Stimulated activated CD4-positive, alpha-beta T cell treated with anti-CD3 and anti-CD28 coated beads, TNF-alpha, amount 100 ng/mL, for 1 hour (primary cell): ENCODE data around the gene OR10H2.
"Not testable (repeated sequence)": the region's sequence is repeated elsewhere in the genome, so short reads cannot be mapped to it uniquely, and the experiment has no call there.

Source experiments
- DNase-seq, 3 donors: peaks; one replicate each; pipeline ENCODE4 v3.0.0-alpha.2; 2020; ENCODE audit warnings: low read depth in 3 of 3, low spot score in 1 of 3

The OR10H2 gene, protein sequence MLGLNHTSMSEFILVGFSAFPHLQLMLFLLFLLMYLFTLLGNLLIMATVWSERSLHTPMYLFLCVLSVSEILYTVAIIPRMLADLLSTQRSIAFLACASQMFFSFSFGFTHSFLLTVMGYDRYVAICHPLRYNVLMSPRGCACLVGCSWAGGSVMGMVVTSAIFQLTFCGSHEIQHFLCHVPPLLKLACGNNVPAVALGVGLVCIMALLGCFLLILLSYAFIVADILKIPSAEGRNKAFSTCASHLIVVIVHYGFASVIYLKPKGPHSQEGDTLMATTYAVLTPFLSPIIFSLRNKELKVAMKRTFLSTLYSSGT

GRCh38 chr19:15727724-15728123 lies at the start of gene OR10H2:
Gene OR10H2 (plus strand): TSS chr19:15728024. CDS start chr19:15728044, 20 bp downstream.
- no peak for DNase-seq

DNA sequence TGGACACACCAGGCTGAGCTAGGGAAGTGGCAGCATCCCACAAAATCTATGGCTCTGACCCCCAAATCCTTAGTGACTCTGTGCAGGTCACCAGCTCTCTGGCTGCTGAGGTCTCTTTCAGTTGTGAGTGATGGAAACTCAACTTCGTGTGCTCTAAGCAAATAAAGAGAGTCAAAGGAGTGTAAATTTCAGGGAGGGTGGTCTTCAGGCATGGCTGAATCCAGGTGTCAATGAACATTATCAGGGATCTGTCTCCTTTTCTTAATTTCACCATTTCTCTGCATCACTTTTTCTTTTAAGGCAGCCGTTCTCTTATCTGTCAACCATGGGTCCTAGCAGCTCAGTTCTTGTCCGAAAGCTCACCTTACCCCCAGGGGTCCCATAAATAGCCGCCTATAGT lies 48.7 kb upstream of the OR10H2 start:
- DNase-seq = no peak

DNA sequence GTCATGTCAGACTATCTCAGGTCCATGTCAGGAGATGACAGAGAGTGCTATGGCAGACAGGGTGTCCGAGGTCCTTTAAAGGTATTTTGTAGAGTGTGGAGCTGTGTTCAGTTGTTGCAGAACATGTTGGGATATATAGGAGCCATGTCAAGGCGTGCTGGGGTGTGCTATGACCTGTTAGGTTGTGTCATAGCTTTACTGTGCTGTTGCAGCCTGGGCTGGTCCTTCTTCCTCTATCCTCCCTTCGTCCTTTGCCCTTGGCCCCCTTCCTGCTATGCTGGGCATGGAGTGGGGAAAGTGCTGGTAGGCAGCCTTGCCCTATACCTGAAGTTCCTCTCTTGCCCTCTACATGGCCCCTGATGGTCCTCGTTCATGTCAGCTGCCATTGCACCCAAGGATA lies 48.0 kb upstream of the OR10H2 start:
- not testable (repeated sequence) for DNase-seq

DNA sequence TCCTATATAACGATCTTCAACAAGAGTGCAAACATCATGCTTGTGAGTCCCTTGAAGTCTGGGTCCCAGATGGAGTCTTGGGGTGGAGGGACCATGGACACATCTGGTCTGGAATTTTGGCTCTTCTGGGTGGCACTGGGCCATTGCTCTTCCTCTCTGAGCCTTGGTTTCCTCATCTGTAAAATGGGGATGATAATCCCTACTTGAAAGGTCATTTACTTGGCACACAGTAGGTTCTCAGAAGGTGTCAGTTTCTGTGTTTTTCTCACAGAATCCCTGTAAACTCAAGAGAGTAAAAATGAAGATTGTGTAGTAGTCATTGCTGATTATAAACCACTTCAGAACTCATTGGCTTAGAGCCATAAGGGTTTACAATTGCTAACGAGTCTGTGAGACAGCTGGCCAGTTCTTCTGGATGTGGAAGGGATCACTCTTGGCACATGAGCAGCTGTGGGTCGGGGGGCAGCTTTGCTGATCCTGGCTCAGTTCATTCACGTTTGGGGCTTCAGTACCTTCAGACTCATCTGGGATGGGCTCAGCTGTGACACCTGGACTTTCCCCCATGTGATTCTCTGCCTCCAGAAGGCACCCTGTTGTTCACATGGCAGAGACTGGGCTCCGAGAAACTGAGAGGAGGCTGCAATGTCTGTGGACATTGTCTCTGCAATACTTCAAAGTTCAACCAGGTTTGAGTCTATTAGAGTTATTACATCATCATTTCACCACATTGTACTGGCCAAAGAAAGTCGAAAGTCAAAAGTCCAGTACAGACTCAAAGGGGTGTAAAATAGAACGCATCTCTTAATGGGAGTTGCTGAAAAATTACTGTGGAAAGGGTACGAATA lies 47.1 kb upstream of the OR10H2 start:
- DNase-seq = no peak

GRCh38 chr19:15683411-15683810 lies 44.4 kb upstream of the OR10H2 start:
- no peak for DNase-seq

DNA sequence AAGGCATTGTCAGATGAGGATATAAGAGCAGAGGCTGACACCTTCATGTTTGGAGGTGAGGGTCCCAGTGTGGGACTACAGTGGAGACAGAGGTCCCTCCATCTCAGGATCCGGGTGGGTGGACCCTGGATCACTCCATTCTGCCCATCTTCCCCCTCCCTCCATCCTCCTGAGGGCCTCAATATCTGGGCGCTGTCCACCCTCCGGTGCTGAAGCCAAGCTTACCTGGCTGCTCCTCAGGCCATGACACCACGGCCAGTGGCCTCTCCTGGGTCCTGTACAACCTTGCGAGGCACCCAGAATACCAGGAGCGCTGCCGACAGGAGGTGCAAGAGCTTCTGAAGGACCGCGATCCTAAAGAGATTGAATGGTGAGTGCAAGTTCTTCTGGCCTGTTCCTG lies 43.0 kb upstream of the OR10H2 start:
- no peak for DNase-seq

DNA sequence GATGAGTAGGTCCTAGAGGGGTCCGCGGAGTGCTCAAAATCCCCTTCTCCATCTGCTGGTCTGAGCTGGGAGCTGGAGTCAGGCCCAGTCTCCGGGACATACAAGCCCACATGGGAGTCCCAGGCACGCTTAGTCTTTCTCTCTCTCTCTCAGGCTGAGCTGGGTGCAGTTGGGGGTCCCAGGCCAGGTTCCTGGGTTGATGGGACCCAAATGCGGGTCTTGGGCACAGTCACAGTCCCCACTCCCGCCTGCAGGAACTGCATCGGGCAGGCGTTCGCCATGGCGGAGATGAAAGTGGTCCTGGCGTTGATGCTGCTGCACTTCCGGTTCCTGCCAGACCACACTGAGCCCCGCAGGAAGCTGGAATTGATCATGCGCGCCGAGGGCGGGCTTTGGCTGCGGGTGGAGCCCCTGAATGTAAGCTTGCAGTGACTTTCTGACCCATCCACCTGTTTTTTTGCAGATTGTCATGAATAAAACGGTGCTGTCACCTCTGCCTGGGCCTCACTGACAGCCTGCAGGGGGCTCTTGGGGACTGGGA lies 31.1 kb upstream of the OR10H2 start:
- DNase-seq = no peak

DNA sequence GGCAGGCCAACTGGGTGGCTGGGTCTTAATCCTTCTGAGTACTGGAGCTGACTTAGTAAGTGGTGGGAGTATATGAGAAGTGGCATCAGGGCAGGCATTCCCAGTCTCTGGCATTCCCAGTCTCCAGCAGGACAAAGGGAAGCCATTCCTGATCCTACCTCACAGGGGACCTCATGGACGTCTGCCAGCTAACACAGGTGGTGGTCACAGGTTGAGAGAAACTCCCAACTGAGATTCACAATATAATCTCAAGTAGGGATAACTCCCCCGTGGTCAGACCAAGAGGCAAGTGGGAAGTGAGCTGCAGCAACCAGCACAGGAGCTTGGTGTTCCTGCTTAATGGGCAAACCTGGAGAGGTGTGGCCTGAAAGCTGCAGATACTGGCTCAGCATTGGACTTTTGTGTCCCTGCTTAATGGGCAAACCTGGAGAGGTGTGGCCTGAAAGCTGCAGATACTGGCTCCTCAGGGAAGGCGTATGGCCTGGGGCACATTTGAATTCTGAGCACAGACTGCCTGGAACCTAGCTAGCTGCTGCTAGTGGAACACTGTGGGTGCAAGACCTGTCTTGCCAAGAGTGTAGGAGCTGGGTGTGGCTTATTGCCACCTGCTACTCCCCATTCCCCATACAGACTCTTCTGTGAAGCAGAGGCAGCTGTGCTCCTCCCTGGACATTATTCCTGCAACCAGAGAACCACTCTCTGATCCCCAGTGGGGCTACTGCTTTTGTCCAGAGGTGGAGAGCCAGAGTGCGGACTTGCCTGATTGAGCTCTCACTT lies 25.9 kb upstream of the OR10H2 start:
- no peak for DNase-seq

GRCh38 chr19:15702534-15702930 lies 25.3 kb upstream of the OR10H2 start:
- no peak for DNase-seq

GRCh38 chr19:15714638-15715037 lies 13.2 kb upstream of the OR10H2 start:
- no peak for DNase-seq

DNA sequence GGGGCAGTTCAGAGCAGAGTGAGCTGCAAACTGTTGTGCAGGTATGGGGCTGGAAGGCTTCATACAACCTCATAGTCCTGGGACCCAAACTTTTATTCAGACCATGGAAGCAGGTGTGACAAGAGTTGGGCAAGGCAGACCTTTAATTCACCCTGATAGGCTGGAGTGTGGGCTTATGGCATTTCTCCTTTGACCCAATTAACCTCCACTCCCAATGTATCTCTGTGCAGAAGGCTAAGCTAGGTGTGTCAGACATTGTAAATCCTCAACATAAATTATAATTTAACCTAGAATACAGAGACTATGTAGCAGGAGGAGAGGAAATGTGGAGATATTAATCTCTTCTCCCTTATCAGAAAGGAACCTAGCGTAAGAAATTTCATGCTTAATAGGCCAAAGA lies 12.2 kb upstream of the OR10H2 start:
- DNase-seq = no peak

DNA sequence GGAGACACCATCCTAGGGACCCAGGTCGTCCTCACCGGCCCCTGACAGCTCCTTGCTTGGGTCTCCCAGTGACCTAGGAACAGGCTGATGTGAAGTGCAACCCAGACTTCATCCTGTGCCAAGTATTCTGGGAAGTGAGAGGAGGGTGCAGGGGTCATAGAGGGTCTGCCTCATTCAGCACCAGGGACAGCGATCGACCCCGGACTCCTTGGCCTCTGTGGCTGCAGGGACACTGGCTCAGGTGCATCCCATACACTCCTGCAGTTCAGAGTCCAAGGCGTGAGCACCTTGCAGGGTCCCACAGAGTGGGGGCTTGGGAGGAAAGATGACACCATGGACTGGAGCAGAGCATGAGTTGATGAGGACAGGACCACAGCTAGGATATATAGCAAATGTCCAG lies 10.0 kb upstream of the OR10H2 start:
- DNase-seq = no peak

- DNase-seq = no peak
Observed at GRCh38 chr19:15721268-15721667, 6.6 kb upstream of the OR10H2 start.

- no peak for DNase-seq
Observed at GRCh38 chr19:15722956-15723355, 4.9 kb upstream of the OR10H2 start.

- DNase-seq = no peak
Observed at GRCh38 chr19:15730538-15730937, 2.7 kb downstream of the OR10H2 start.

- DNase-seq = no peak
Observed at GRCh38 chr19:15732388-15732787, 4.6 kb downstream of the OR10H2 start.

DNA sequence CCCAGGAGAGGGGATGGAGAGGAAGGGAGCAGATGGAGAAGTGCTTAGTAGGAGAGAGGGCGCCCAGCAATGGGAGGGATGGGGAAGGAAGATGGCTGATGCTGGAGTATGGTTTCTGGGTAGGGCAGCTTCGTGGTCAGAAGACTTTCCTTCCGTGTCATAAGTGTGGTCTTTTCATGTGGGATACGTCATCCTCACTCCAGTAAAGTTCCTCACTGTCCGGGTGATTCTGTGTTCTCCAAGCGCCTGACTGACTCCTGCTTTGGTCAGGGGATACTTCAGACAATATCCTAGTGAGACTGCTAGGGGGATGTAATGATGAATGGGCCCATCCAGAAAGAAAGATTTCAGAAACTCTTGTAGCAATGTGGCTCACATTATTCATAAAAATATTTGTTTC lies 6.1 kb downstream of the OR10H2 start:
- no peak for DNase-seq

- DNase-seq = no peak
Observed at GRCh38 chr19:15737722-15738121, 9.9 kb downstream of the OR10H2 start, which contains the start of gene OR10H3. Gene OR10H3 (plus strand): TSS chr19:15737985. CDS start chr19:15741393, 3,408 bp downstream.

DNA sequence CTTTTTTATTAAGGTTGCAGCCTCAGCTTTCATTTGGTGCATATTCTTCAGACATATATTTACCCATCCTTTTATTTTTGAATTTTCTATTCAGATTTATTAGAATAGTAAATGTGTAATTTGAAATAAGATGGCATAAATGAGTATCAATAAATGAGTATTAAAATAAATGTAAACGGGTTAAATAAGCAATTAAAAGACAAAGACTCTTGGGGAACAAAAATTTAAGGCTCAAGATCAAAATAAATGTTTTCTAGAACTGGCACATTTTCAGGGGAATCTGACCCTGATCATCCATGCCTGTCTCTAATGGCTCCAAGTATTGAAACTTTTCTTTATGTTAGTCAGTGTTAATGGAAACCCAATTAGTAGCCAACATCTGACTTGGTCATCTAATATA lies 13.0 kb downstream of the OR10H2 start:
- DNase-seq = no peak

- DNase-seq = no peak
Observed at GRCh38 chr19:15748239-15748638, 20.4 kb downstream of the OR10H2 start.

DNA sequence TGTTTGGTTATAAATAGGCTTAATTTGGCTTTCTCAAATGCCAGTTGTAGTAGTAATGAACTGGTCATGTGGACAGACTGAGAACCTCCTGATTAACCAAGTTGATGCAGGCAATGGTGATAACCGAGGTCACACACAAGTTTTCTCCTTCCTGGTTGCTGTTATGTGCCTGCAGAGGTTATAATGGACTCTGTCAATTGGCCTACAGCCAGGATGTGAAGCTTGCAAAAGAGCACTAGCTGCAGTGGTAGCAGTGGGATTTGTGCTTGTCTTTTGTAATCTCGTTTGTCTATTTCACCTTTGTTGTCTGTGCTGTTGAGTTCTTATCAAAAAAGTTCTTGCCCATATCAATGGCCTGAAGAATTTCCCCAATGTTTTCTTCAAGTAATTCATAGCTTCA lies 30.6 kb downstream of the OR10H2 start:
- no peak for DNase-seq
